Measurements from ENCODE around the gene CCDC71.
A peak's percentile ranks its signal among the peaks of the same experiment; 100 is the strongest.

Gene CCDC71

GRCh38 chr3:49165771-49166751 lies at the start of gene CCDC71:
TSS of gene CCDC71 (minus strand) at chr3:49166331. CDS start at chr3:49164208, 2,123 bp downstream.
- Mint-ChIP-seq H3K4me3 (peak within 1 kb of the TSS; percentile 94), H3K27ac (peak within 1 kb of the TSS; percentile 94), H3K36me3 (peaks cover 9% of the 10 kb centered on the region), H3K27me3 (no peaks in the 10 kb centered on the region), H3K4me1 (ENCODE audit: low read depth) (peaks cover 43% of the 10 kb centered on the region), H3K9me3 (ENCODE audit: low read depth) (no peaks in the 10 kb centered on the region)

GRCh38 chr3:49213998-49214397 lies 47.9 kb upstream of the CCDC71 start:
- no peaks in the 10 kb centered on the region for H3K4me1 Mint-ChIP-seq (ENCODE audit: low read depth)
- H3K36me3 Mint-ChIP-seq, result no peaks in the 10 kb centered on the region
- no peak overlapping the region for H3K27ac Mint-ChIP-seq
- no peak overlapping the region for H3K4me3 Mint-ChIP-seq
- H3K27me3 Mint-ChIP-seq, result peaks cover 2% of the 10 kb centered on the region
- H3K9me3 Mint-ChIP-seq (ENCODE audit: low read depth), result no peaks in the 10 kb centered on the region

- H3K36me3 Mint-ChIP-seq, result no peaks in the 10 kb centered on the region
- no peak overlapping the region for H3K4me3 Mint-ChIP-seq
- H3K27ac Mint-ChIP-seq, result no peak overlapping the region
- no peaks in the 10 kb centered on the region for H3K9me3 Mint-ChIP-seq (ENCODE audit: low read depth)
- no peaks in the 10 kb centered on the region for H3K4me1 Mint-ChIP-seq (ENCODE audit: low read depth)
- H3K27me3 Mint-ChIP-seq, result peaks cover 2% of the 10 kb centered on the region
Observed at GRCh38 chr3:49213541-49213943, 47.4 kb upstream of the CCDC71 start.

DNA sequence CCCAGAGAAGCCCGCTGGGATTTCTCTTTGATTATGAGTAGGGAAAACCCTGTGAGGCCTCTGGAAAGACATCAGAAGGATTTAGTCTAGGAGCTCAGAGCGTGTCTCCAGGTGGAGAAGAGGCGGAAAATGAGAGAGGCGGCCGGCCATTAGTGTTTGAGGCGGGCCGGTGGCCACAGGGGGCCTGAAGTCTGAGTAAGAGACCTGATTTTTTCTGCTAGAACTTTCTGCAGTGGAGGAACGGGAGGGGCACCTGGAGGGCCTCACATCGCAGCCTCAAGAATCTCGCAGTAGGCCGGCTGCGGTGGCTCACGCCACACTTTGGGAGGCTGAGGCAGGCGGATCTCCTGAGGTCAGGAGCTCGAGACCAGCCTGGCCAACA lies 33.8 kb upstream of the CCDC71 start:
- Mint-ChIP-seq H3K27me3 (peaks cover 7% of the 10 kb centered on the region), H3K4me1 (ENCODE audit: low read depth) (no peaks in the 10 kb centered on the region), H3K36me3 (no peaks in the 10 kb centered on the region), H3K27ac (no peak overlapping the region), H3K4me3 (no peak overlapping the region), H3K9me3 (ENCODE audit: low read depth) (no peaks in the 10 kb centered on the region)

DNA sequence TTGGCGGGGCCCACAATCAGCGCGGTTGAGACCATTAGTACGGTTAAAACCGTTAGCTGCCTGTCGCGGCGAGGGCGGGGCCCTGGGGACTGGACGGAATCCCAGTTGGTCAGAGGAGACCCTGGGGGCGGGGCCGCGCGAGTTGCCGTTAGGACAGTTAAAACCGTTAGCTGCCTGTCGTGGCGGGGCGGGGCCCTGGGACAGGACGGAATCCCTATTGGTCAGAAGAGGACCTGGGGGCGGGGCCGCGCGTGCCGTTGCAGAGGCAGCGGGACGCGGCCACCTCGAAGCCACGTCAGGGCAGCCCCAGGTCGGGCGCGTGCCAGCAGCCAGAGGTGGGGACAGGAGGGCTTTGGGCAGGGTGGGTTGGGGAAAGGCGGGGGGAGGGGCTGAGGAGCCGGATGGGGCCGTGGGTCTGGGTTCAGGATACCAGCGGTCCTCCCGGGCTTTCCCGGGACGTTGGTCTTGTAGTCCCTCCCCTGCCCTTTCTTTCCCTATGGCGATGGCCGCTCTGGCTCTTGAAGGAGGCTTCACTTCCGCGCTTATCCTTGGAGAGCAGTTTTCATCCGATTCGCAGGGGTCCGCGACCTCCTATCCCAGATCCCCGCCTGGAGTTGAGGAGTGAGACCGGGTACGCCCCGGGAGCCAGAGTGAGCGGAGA lies 33.2 kb upstream of the CCDC71 start:
- H3K27me3 Mint-ChIP-seq, result peaks cover 7% of the 10 kb centered on the region
- H3K9me3 Mint-ChIP-seq (ENCODE audit: low read depth), result no peaks in the 10 kb centered on the region
- no peaks in the 10 kb centered on the region for H3K4me1 Mint-ChIP-seq (ENCODE audit: low read depth)
- H3K4me3 Mint-ChIP-seq, result no peak overlapping the region
- no peaks in the 10 kb centered on the region for H3K36me3 Mint-ChIP-seq
- no peak overlapping the region for H3K27ac Mint-ChIP-seq

DNA sequence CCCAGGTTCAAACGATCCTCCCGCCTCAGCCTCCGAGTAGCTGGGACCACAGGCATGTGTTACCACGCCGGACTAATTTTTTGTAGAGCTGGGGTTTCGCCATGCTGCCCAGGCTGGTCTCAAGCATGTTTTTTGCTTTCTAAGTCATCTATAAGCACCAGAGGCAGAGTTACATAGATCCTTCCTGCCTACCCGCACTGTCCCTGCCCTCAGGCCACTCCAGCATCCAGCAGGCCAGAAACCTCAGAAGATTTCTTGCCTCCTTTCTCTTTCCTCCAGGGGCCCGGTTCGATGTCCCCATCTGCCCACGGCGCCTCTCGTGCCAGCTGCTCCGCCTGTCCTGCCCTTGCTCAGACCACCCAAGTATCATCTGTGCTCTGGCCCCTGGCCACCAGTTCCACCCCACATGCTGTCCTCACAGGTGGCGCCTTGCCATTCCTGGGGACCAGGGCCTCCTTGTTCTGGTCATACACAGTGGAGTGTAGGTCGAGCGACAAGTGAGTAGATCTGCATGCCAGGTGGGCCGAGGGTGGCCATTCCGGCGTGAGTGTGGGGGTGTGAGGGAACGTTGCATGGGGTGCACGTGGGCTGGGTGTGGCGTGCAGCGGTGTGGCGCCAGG lies 32.6 kb upstream of the CCDC71 start:
- Mint-ChIP-seq H3K36me3 (no peaks in the 10 kb centered on the region), H3K4me1 (ENCODE audit: low read depth) (no peaks in the 10 kb centered on the region), H3K27ac (no peak overlapping the region), H3K9me3 (ENCODE audit: low read depth) (no peaks in the 10 kb centered on the region), H3K27me3 (peaks cover 7% of the 10 kb centered on the region), H3K4me3 (no peak overlapping the region)

GRCh38 chr3:49198161-49198560 lies 32.0 kb upstream of the CCDC71 start:
- Mint-ChIP-seq H3K27me3 (peaks cover 7% of the 10 kb centered on the region), H3K9me3 (ENCODE audit: low read depth) (no peaks in the 10 kb centered on the region), H3K36me3 (no peaks in the 10 kb centered on the region), H3K4me3 (no peak overlapping the region), H3K27ac (no peak overlapping the region), H3K4me1 (ENCODE audit: low read depth) (no peaks in the 10 kb centered on the region)

DNA sequence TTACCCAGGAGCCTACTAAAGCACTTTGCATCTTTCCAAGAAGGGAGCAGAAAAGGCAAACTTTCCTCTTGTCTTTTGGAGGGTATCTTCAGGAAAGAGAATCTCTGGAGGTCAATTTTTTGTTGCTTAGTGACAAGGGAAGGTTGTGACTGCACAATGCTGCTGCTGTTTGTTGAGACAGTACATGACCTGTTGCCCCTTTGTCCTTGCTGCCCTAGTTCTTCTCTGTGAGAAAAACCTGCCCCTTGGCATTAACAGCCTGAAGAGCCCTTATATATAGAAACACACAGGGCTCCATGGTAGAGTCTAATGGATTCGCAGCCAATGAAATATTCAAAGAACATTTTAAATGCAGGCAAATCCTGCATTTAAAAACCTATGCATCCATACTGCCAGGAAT lies 25.6 kb upstream of the CCDC71 start:
- Mint-ChIP-seq H3K9me3 (ENCODE audit: low read depth) (no peaks in the 10 kb centered on the region), H3K27ac (no peak overlapping the region), H3K4me1 (ENCODE audit: low read depth) (no peaks in the 10 kb centered on the region), H3K36me3 (peaks cover 2% of the 10 kb centered on the region), H3K4me3 (no peak overlapping the region), H3K27me3 (peaks cover 3% of the 10 kb centered on the region)

GRCh38 chr3:49183873-49184272 lies 17.7 kb upstream of the CCDC71 start:
- Mint-ChIP-seq H3K4me3 (no peak overlapping the region), H3K9me3 (ENCODE audit: low read depth) (no peaks in the 10 kb centered on the region), H3K4me1 (ENCODE audit: low read depth) (peaks cover 1% of the 10 kb centered on the region), H3K36me3 (no peaks in the 10 kb centered on the region), H3K27me3 (peaks cover 4% of the 10 kb centered on the region), H3K27ac (no peak overlapping the region)

DNA sequence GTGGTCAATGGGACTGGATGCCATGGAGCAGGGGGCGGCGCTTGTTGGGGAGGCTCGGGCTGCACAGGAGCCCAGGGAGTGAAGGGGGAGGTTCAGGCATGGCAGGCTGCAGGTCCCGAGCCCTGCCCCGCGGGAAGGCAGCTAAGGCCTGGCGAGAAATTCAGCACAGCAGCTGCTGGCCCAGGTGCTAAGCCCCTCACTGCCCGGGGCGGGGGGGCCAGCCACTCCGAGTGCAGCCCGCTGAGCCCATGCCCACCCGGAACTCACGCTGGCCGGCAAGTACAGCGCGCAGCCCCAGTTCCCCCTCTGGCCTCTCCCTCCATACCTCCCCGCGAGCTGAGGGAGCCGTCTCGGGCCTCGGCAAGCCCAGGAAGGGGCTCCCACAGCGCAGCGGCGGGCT lies 16.6 kb upstream of the CCDC71 start:
- Mint-ChIP-seq H3K36me3 (no peaks in the 10 kb centered on the region), H3K27me3 (peaks cover 4% of the 10 kb centered on the region), H3K4me1 (ENCODE audit: low read depth) (peaks cover 1% of the 10 kb centered on the region), H3K27ac (no peak overlapping the region), H3K4me3 (no peak overlapping the region), H3K9me3 (ENCODE audit: low read depth) (no peaks in the 10 kb centered on the region)

DNA sequence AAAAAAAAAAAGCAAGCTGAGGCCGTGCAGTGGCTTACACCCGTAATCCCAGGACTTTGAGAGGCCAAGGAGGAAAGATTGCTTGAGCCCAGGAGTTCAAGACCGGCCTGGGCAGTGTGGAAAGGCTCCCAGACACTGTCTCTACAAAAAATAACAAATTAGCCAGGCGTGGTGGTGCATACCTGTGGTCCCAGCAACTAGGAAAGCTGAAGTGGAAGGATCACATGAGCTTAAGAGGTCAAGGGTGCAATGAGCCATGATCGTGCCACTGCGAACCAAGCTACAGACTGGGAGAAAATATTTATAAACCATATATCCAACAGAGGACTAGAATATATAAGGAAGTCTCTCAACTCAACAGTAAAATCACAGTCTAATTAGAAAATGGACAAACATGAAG lies 15.2 kb upstream of the CCDC71 start:
- H3K36me3 Mint-ChIP-seq, result no peaks in the 10 kb centered on the region

DNA sequence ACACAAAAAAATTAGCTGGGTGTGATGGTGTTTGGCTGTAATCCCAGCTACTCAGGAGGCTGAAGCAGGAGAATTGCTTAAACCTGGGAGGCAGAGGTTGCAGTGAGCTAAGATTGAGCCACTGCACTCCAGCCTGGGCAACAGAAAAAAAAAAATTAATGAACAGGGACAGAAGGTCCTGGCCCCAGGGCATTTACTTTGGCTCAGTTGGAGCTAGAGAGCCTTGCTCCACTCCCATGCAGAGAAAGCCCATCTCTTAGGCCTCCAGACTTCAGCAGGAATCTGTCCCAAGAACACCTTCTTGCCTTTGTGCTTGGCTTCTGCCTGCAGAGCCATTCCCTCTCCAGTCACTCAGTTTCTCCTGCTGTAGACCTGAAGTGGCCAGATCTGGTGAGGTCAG lies 14.0 kb upstream of the CCDC71 start:
- H3K9me3 Mint-ChIP-seq (ENCODE audit: low read depth), result no peaks in the 10 kb centered on the region
- no peak overlapping the region for H3K27ac Mint-ChIP-seq
- peaks cover 1% of the 10 kb centered on the region for H3K4me1 Mint-ChIP-seq (ENCODE audit: low read depth)
- H3K36me3 Mint-ChIP-seq, result no peaks in the 10 kb centered on the region
- no peak overlapping the region for H3K4me3 Mint-ChIP-seq
- peaks cover 4% of the 10 kb centered on the region for H3K27me3 Mint-ChIP-seq

More for the DNA sequence above, 15.2 kb upstream of the CCDC71 start:
- no peak overlapping the region for H3K27ac Mint-ChIP-seq
- H3K27me3 Mint-ChIP-seq, result peaks cover 4% of the 10 kb centered on the region
- no peak overlapping the region for H3K4me3 Mint-ChIP-seq
- H3K9me3 Mint-ChIP-seq (ENCODE audit: low read depth), result no peaks in the 10 kb centered on the region
- peaks cover 1% of the 10 kb centered on the region for H3K4me1 Mint-ChIP-seq (ENCODE audit: low read depth)

DNA sequence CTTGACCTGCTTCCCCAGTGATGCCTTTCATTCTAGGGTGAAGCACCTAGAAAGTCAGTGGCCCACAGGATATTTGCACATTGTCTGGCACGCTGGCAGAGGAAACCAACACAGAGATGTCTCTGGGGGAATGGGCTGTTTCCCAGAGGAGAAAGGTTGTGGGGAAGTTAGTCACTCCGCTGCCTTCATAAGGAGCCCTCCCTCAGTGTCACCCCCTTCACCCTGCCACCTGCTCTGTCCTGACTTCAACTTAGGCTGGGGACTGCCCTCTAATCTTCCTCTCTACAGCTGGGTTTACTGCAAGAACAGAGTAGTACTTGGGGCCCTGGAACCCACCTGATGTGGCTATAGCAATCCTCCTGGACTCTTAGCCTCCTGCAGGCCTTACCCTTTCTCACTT lies 10.9 kb upstream of the CCDC71 start:
- Mint-ChIP-seq H3K27ac (no peak overlapping the region), H3K9me3 (ENCODE audit: low read depth) (no peaks in the 10 kb centered on the region), H3K4me3 (no peak overlapping the region), H3K4me1 (ENCODE audit: low read depth) (peaks cover 3% of the 10 kb centered on the region), H3K36me3 (no peaks in the 10 kb centered on the region), H3K27me3 (peaks cover 4% of the 10 kb centered on the region)

- no peak overlapping the region for H3K27ac Mint-ChIP-seq
- H3K4me1 Mint-ChIP-seq (ENCODE audit: low read depth), result peaks cover 11% of the 10 kb centered on the region
- peaks cover 4% of the 10 kb centered on the region for H3K27me3 Mint-ChIP-seq
- no peak overlapping the region for H3K4me3 Mint-ChIP-seq
- H3K9me3 Mint-ChIP-seq (ENCODE audit: low read depth), result no peaks in the 10 kb centered on the region
- no peaks in the 10 kb centered on the region for H3K36me3 Mint-ChIP-seq
Observed at GRCh38 chr3:49175530-49175929, 9.4 kb upstream of the CCDC71 start.

- H3K27ac Mint-ChIP-seq, result no peak overlapping the region
- H3K27me3 Mint-ChIP-seq, result peaks cover 4% of the 10 kb centered on the region
- peaks cover 17% of the 10 kb centered on the region for H3K4me1 Mint-ChIP-seq (ENCODE audit: low read depth)
- no peak overlapping the region for H3K4me3 Mint-ChIP-seq
- no peaks in the 10 kb centered on the region for H3K36me3 Mint-ChIP-seq
- H3K9me3 Mint-ChIP-seq (ENCODE audit: low read depth), result no peaks in the 10 kb centered on the region
Observed at GRCh38 chr3:49174397-49174985, 8.4 kb upstream of the CCDC71 start.
